Epithelial cell of esophagus (primary cell): ENCODE data around the gene CEP295NL.
"Not testable (repeated sequence)": the region's sequence is repeated elsewhere in the genome, so short reads cannot be mapped to it uniquely, and the experiment has no call there.

Experiments
- DNase-seq: peaks from one replicate; pipeline ENCODE4 v3.0.0; 2010; ENCODE audit warnings: low read depth
- H3K4me3 ChIP-seq: 2 replicates; pipeline ENCODE4 v1.5.1; 2011; ENCODE audit warnings: mild to moderate bottlenecking, low read length, control low read depth
- CTCF ChIP-seq: IDR thresholded peaks from 2 replicates; pipeline ENCODE4 v1.5.1; 2011; ENCODE audit warnings: low read depth, mild to moderate bottlenecking, low read length, control low read depth, inconsistent platforms; ENCODE audit not compliant: insufficient read depth; ENCODE audit errors: missing control alignments

Gene CEP295NL

GRCh38 chr17:78879635-78880186 is 23.3 kb downstream of the CEP295NL start:
- DNase-seq = no peak
- no peak for TF ChIP-seq CTCF
- H3K4me3 ChIP-seq = no peak overlapping the region

GRCh38 chr17:78878871-78879527 is 24.0 kb downstream of the CEP295NL start:
- no peak overlapping the region for H3K4me3 ChIP-seq
- TF ChIP-seq CTCF = no peak
- no peak for DNase-seq

- H3K4me3 ChIP-seq = no peak overlapping the region
- DNase-seq = no peak
- no peak for TF ChIP-seq CTCF
Observed at GRCh38 chr17:78878261-78878660, 24.7 kb downstream of the CEP295NL start.

GRCh38 chr17:78876954-78877517 is 26.0 kb downstream of the CEP295NL start:
- H3K4me3 ChIP-seq, DNase-seq: not testable (repeated sequence)

GRCh38 chr17:78876094-78876597 is 26.9 kb downstream of the CEP295NL start:
- peak; percentile 56 for DNase-seq
- no peak overlapping the region for H3K4me3 ChIP-seq
- TF ChIP-seq CTCF = no peak

- no peak overlapping the region for H3K4me3 ChIP-seq
- TF ChIP-seq CTCF = no peak
- DNase-seq = peak; percentile 45
Observed at GRCh38 chr17:78875363-78876093, 27.5 kb downstream of the CEP295NL start.
